ENCODE results near the gene ZNF467.

Gene ZNF467

GRCh38 chr7:149806726-149807125 is 33.3 kb upstream of the ZNF467 start:
- DNase-seq: no peak

GRCh38 chr7:149804106-149804505 is 30.7 kb upstream of the ZNF467 start:
- no peak for DNase-seq

GRCh38 chr7:149803551-149804074 is 30.2 kb upstream of the ZNF467 start:
- DNase-seq: no peak

- no peak for DNase-seq
Observed at GRCh38 chr7:149802966-149803365, 29.6 kb upstream of the ZNF467 start.

GRCh38 chr7:149801816-149802215 is 28.4 kb upstream of the ZNF467 start:
- DNase-seq: no peak

GRCh38 chr7:149801002-149801566 is 27.7 kb upstream of the ZNF467 start:
- DNase-seq: no peak

GRCh38 chr7:149800169-149800555 is 26.8 kb upstream of the ZNF467 start:
- DNase-seq: no peak

GRCh38 chr7:149799397-149800168 is 26.2 kb upstream of the ZNF467 start:
- peak in 1 of 2 donors; percentile 25 for DNase-seq

GRCh38 chr7:149797771-149798170 is 24.4 kb upstream of the ZNF467 start:
- DNase-seq: no peak

GRCh38 chr7:149796287-149796860 is 23.0 kb upstream of the ZNF467 start:
- no peak for DNase-seq

- DNase-seq: no peak
Observed at GRCh38 chr7:149795126-149795525, 21.7 kb upstream of the ZNF467 start.

GRCh38 chr7:149794661-149795060 is 21.3 kb upstream of the ZNF467 start:
- DNase-seq: no peak

GRCh38 chr7:149793261-149793660 is 19.9 kb upstream of the ZNF467 start:
- DNase-seq: no peak

GRCh38 chr7:149792220-149792595 is 18.8 kb upstream of the ZNF467 start:
- DNase-seq: no peak

GRCh38 chr7:149791411-149792219 is 18.2 kb upstream of the ZNF467 start:
- no peak for DNase-seq

GRCh38 chr7:149790754-149791360 is 17.5 kb upstream of the ZNF467 start:
- DNase-seq: no peak

GRCh38 chr7:149790146-149790548 is 16.8 kb upstream of the ZNF467 start:
- DNase-seq: peak; percentile 46 to 56

- no peak for DNase-seq
Observed at GRCh38 chr7:149789101-149789500, 15.7 kb upstream of the ZNF467 start.

- DNase-seq: no peak
Observed at GRCh38 chr7:149788300-149788851, 15.0 kb upstream of the ZNF467 start.

GRCh38 chr7:149787428-149788299 is 14.3 kb upstream of the ZNF467 start:
- peak; percentile 11 to 19 for DNase-seq

GRCh38 chr7:149785983-149786382 is 12.6 kb upstream of the ZNF467 start:
- DNase-seq: no peak

All from inflammatory macrophage (primary cell).